Endodermal cell (in vitro differentiated cells): ENCODE data around the gene SELL. TPM values are rescaled to one million over a fixed set of nuclear protein-coding genes. Genes with fewer than 3 reads are reported as not detected.

ENCODE experiments used
- DNase-seq: peaks from one replicate; pipeline ENCODE4 v3.0.0-alpha.2; 2017
- H3K27ac ChIP-seq: 2 replicates; pipeline ENCODE4 v1.5.1; 2013; ENCODE audit warnings: mild to moderate bottlenecking, low read depth, low read length, moderate library complexity
- H3K27me3 ChIP-seq: 2 replicates; pipeline ENCODE4 v1.6.1; 2013; ENCODE audit warnings: mild to moderate bottlenecking, low read length, moderate library complexity; ENCODE audit not compliant: insufficient read depth, control insufficient read depth, poor library complexity, severe bottlenecking
- H3K36me3 ChIP-seq: 2 replicates; pipeline ENCODE4 v1.7.0; 2013; ENCODE audit warnings: mild to moderate bottlenecking, low read length, moderate library complexity; ENCODE audit not compliant: control insufficient read depth, insufficient read depth
- H3K4me1 ChIP-seq: one replicate; pipeline ENCODE4 v1.7.0; 2013; ENCODE audit warnings: low read length; ENCODE audit not compliant: control insufficient read depth, insufficient read depth
- H3K4me3 ChIP-seq: 2 replicates; pipeline ENCODE4 v1.5.1; 2013; ENCODE audit warnings: mild to moderate bottlenecking, low read length, moderate library complexity
- H3K9ac ChIP-seq: 2 replicates; pipeline ENCODE4 v1.6.1; 2013; ENCODE audit warnings: mild to moderate bottlenecking, low read length, moderate library complexity; ENCODE audit not compliant: poor library complexity, severe bottlenecking; ENCODE audit errors: extremely low read depth
- H3K9me3 ChIP-seq: 2 replicates; pipeline ENCODE4 v1.6.1; 2013; ENCODE audit warnings: mild to moderate bottlenecking, low read length, moderate library complexity; ENCODE audit not compliant: control insufficient read depth
- H3K27ac Mint-ChIP-seq: 2 replicates; pipeline ENCODE4 v1.8.0; 2020; ENCODE audit warnings: mixed read lengths
- H3K27me3 Mint-ChIP-seq: 2 replicates; pipeline ENCODE4 v1.8.0; 2021; ENCODE audit warnings: mild to moderate bottlenecking, mixed read lengths; ENCODE audit not compliant: insufficient read depth
- H3K36me3 Mint-ChIP-seq: 2 replicates; pipeline ENCODE4 v1.8.0; 2020; ENCODE audit warnings: low read depth, mixed read lengths
- H3K4me1 Mint-ChIP-seq: 2 replicates; pipeline ENCODE4 v1.8.0; 2020; ENCODE audit warnings: mixed read lengths
- H3K4me3 Mint-ChIP-seq: 2 replicates; pipeline ENCODE4 v1.8.0; 2020; ENCODE audit warnings: mild to moderate bottlenecking, moderate library complexity, mixed read lengths
- H3K9me3 Mint-ChIP-seq: 2 replicates; pipeline ENCODE4 v1.8.0; 2020; ENCODE audit warnings: mild to moderate bottlenecking, mixed read lengths
- WGBS, 2 experiments: methylation state at CpG; one replicate each; pipeline versions ENCODE4 v1.1.5 to v1.1.7; 2013; ENCODE audit warnings: missing lambda C conversion rate in 2 of 2, mixed read lengths in 1 of 2; ENCODE audit not compliant: insufficient coverage in 1 of 2, insufficient read length in 1 of 2; 5-methylcytosine and 5-hydroxymethylcytosine counted together
- total RNA-seq, 2 donors: library from RNA; stranded (reverse); fragmentation: NEBNext Ultra II Directional in 1 of 2; extraction: Animal tissue kit (Norgen Biotek cat#: 25700) in 1 of 2; gene quantifications; 2 replicates in 1 of 2; 3 replicates in 1 of 2; pipeline ENCODE4 v1.2.1, GENCODE V29; 2021
- TF ChIP-seq, protein P1 (sequence below): fragments of 200-600 bp; sonication (generic); conservative IDR thresholded peaks from 2 replicates; pipeline ENCODE4 v1.5.0; 2021; ENCODE audit warnings: antibody characterized with exemption, mild to moderate bottlenecking

Gene SELL
- total RNA-seq, 2 donors from 2014 or later = 0.95 TPM; not detected in 1

DNA sequence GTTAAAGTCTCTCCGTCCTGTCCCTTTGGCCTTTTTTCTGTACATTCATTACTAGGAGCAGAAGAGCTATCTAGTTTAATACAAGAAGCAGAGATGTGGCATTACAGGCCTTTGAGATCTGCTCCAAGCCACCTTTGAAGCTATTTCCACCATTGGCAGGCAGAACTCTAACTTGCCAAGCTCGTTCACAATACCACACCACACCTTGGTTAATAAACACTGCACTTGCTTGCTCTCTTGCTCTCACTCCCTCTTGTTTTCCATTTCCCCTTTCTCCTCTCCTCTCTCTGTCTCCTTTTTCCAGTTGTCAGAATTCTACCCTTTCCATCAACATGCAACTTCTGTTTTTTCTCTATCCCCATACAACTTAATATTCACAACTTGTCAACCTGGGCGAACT, 15.4 kb upstream of the SELL start:
- H3K27me3 Mint-ChIP-seq = no peaks in the 10 kb centered on the region
- TF ChIP-seq, protein P1, sequence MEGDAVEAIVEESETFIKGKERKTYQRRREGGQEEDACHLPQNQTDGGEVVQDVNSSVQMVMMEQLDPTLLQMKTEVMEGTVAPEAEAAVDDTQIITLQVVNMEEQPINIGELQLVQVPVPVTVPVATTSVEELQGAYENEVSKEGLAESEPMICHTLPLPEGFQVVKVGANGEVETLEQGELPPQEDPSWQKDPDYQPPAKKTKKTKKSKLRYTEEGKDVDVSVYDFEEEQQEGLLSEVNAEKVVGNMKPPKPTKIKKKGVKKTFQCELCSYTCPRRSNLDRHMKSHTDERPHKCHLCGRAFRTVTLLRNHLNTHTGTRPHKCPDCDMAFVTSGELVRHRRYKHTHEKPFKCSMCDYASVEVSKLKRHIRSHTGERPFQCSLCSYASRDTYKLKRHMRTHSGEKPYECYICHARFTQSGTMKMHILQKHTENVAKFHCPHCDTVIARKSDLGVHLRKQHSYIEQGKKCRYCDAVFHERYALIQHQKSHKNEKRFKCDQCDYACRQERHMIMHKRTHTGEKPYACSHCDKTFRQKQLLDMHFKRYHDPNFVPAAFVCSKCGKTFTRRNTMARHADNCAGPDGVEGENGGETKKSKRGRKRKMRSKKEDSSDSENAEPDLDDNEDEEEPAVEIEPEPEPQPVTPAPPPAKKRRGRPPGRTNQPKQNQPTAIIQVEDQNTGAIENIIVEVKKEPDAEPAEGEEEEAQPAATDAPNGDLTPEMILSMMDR = no peak
- 93 to 100% methylated on average over 1 to 2 of the region's 3 CpGs for WGBS, 2 experiments
- H3K36me3 ChIP-seq = no peaks in the 10 kb centered on the region
- no peak overlapping the region for H3K4me3 ChIP-seq
- H3K4me1 ChIP-seq = no peaks in the 10 kb centered on the region
- no peaks in the 10 kb centered on the region for H3K36me3 Mint-ChIP-seq
- H3K27ac ChIP-seq = no peak overlapping the region
- no peak overlapping the region for H3K4me3 Mint-ChIP-seq
- H3K27me3 ChIP-seq = peaks cover 11% of the 10 kb centered on the region
- no peaks in the 10 kb centered on the region for H3K9me3 ChIP-seq
- H3K9me3 Mint-ChIP-seq = no peaks in the 10 kb centered on the region
- no peak overlapping the region for H3K27ac Mint-ChIP-seq
- no peaks in the 10 kb centered on the region for H3K4me1 Mint-ChIP-seq
- H3K9ac ChIP-seq = no peak overlapping the region
- no peak for DNase-seq

DNA sequence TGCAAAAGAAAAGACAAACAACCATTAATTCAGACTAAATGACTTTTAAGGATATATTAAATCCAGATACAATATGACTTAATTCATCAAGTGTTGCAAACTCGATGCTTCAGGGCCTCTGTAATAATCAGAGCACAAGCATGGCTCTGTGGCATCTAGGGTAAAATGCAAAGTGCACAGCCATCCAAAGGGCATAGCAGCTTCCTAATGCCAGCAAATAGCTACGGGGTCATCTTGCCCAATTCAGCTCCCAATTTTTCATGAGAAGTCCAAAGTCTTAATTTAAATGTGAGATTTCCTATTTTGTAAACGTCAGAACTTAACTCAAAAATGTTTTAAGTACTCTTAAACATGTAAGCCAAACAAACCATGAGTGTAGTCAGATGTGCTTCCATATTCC, 14.5 kb upstream of the SELL start:
- Histone ChIP-seq H3K27ac (no peak overlapping the region), H3K4me3 (no peak overlapping the region), H3K27me3 (peaks cover 3% of the 10 kb centered on the region), H3K4me1 (no peaks in the 10 kb centered on the region), H3K9ac (no peak overlapping the region), H3K9me3 (no peaks in the 10 kb centered on the region), H3K36me3 (no peaks in the 10 kb centered on the region)
- 93 to 100% methylated on average over 2 to 3 of the region's 3 CpGs for WGBS, 2 experiments
- Mint-ChIP-seq H3K36me3 (no peaks in the 10 kb centered on the region), H3K4me3 (no peak overlapping the region), H3K9me3 (no peaks in the 10 kb centered on the region), H3K27ac (no peak overlapping the region), H3K27me3 (no peaks in the 10 kb centered on the region), H3K4me1 (no peaks in the 10 kb centered on the region)
- DNase-seq = no peak
- TF ChIP-seq, protein P1 = no peak

DNA sequence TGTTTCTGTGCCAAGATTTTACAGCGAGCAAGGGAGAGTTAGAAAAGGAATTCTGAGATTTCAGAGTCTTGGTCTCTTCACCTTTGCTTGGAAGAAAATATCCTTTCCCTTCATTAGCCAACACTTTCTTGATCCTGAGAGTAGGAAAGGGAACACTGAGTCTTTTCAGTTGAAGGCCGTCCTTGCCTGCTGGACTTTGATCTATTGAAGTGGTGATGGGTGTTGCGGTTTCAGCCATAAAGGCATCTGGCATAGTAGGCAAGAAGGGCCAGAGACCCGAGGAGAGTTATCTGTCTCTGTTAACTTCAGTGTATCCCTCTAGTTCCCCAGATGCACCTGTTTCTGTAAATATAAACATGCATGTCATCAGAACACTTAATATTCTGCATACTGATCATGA, 12.7 kb upstream of the SELL start:
- no peaks in the 10 kb centered on the region for H3K4me1 Mint-ChIP-seq
- no peak for DNase-seq
- TF ChIP-seq, protein P1 = no peak
- Histone ChIP-seq H3K36me3 (no peaks in the 10 kb centered on the region), H3K27me3 (no peaks in the 10 kb centered on the region), H3K4me1 (no peaks in the 10 kb centered on the region), H3K9me3 (no peaks in the 10 kb centered on the region), H3K9ac (no peak overlapping the region), H3K27ac (no peak overlapping the region), H3K4me3 (no peak overlapping the region)
- H3K27ac Mint-ChIP-seq = no peak overlapping the region
- peaks cover 3% of the 10 kb centered on the region for H3K9me3 Mint-ChIP-seq
- no peaks in the 10 kb centered on the region for H3K36me3 Mint-ChIP-seq
- WGBS, 2 experiments = 76% methylated on average over 4 of the region's 4 CpGs; no CpG with 5 or more reads in 1 of the 2 experiments
- H3K27me3 Mint-ChIP-seq = no peaks in the 10 kb centered on the region
- H3K4me3 Mint-ChIP-seq = no peak overlapping the region
